GM12875 (cell line): ENCODE measurements around the gene KCTD1.

Experiments
- H3K4me3 ChIP-seq: one replicate; pipeline ENCODE4 v1.5.1; 2011; ENCODE audit warnings: low read depth, low read length, control low read depth
- CTCF ChIP-seq: IDR thresholded peaks from 2 replicates; pipeline ENCODE4 v1.5.1; 2011; ENCODE audit warnings: low read depth, mild to moderate bottlenecking, control low read depth, inconsistent platforms, low read length, moderate library complexity, borderline replicate concordance; ENCODE audit not compliant: insufficient read depth

KCTD1 gene

GRCh38 chr18:26540043-26540628 is 8.2 kb downstream of the KCTD1 start:
- H3K4me3 ChIP-seq: no peak overlapping the region
- no peak for TF ChIP-seq CTCF

GRCh38 chr18:26538524-26538923 is 9.8 kb downstream of the KCTD1 start:
- no peak for TF ChIP-seq CTCF
- H3K4me3 ChIP-seq: no peak overlapping the region

GRCh38 chr18:26536664-26537063 is 11.7 kb downstream of the KCTD1 start:
- H3K4me3 ChIP-seq: no peak overlapping the region
- TF ChIP-seq CTCF: no peak

GRCh38 chr18:26536032-26536431 is 12.3 kb downstream of the KCTD1 start:
- no peak overlapping the region for H3K4me3 ChIP-seq

GRCh38 chr18:26535630-26536029 is 12.7 kb downstream of the KCTD1 start:
- H3K4me3 ChIP-seq: no peak overlapping the region
- no peak for TF ChIP-seq CTCF

More at GRCh38 chr18:26536032-26536431, 12.3 kb downstream of the KCTD1 start:
- TF ChIP-seq CTCF: no peak

GRCh38 chr18:26532367-26533340 is 15.7 kb downstream of the KCTD1 start:
- H3K4me3 ChIP-seq: no peak overlapping the region
- TF ChIP-seq CTCF: no peak
